ENCODE data around the gene RETREG2.

- no peak for TF ChIP-seq CTCF (IDR thresholded peaks at IDR 0.05)
- no peak for TF ChIP-seq POLR2AphosphoS5 (IDR thresholded peaks at IDR 0.05)
- TF ChIP-seq POLR2A (IDR thresholded peaks at IDR 0.05), result no peak
Observed at GRCh38 chr2:219158025-219158424, 20.1 kb upstream of the RETREG2 start.

Measured in transverse colon (tissue), 4 donors.